ENCODE results near the gene PLCL1. TPM values are rescaled to one million over a fixed set of nuclear protein-coding genes. Genes with fewer than 3 reads are reported as not detected.

Gene PLCL1
- polyA plus RNA-seq, 1 of the 3 experiments (the other 2 are of a cell fraction) = 7.7 TPM

DNA sequence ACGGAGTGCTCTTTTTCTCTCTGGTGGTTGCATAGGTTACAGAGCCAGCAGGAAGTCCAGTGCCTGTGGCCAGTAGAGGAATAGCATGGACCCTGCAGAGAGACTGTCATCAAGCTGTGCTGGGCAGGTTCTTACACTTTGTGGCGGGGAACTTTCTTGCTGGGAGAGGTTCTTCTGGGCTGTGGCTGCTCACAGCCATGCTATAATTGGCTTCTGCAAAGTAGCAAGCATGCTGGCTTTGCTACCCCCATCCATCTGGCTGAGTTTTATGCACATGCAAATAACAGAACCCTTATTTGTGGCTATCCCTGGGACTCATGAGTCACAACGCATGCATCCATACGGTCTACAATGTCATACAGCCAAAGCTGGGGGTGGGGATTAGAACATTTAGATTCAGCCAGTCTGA is 68.9 kb downstream of the PLCL1 start:
- peaks cover 22 to 34% of the 10 kb centered on the region in 2 experiments for H3K4me1 ChIP-seq (ENCODE audit: control insufficient read depth in 1 of 2, insufficient read depth in 2 of 2, low read depth in 1 of 2, low read length in 1 of 2)
- H3K27me3 ChIP-seq (ENCODE audit: insufficient read depth) = no peaks in the 10 kb centered on the region
- ChIA-PET CTCF (interaction anchor here (0.7 to 1.2 kb wide), 3 partner anchors 16 to 423 kb away, joined by 3 to 5 read pairs (median 3); no protein-coding TSS in a partner anchor), POLR2A (no interaction called here)
- no peak for DNase-seq
- H3F3A ChIP-seq (replicated peaks; ENCODE audit: insufficient read depth) = peaks cover 54% of the 10 kb centered on the region
- H3K9me2 ChIP-seq = no peaks in the 10 kb centered on the region
- no peaks in the 10 kb centered on the region for H4K20me1 ChIP-seq (ENCODE audit: insufficient read depth)
- H3K9ac ChIP-seq = no peak overlapping the region
- H3K36me3 ChIP-seq (replicated peaks in 1 of 2; ENCODE audit: control insufficient read depth in 1 of 2, insufficient read depth in 2 of 2, low read length in 1 of 2) = no peaks in the 10 kb centered on the region
- peak overlapping the region in 1 of 2 experiments; percentile 24; a peak in 1 of 4 replicates for H3K4me3 ChIP-seq (ENCODE audit: low read depth in 2 of 2, low read length in 1 of 2)
- peaks cover 40% of the 10 kb centered on the region for H3K79me2 ChIP-seq (ENCODE audit: insufficient read depth)
- H3K4me2 ChIP-seq = peak overlapping the region; percentile 60
- no peak overlapping the region for H2AFZ ChIP-seq (ENCODE audit: low read depth)
- no peaks in the 10 kb centered on the region for H3K9me3 ChIP-seq
- peak overlapping the region in 1 of 2 experiments; percentile 57; a peak in 2 of 4 replicates for H3K27ac ChIP-seq (ENCODE audit: low read depth in 2 of 2, low read length in 1 of 2)
- WGBS (ENCODE audit: low lambda C conversion rate) = 24% methylated on average over 4 of the region's 4 CpGs
- TF ChIP-seq RXRA (IDR thresholded peaks at IDR 0.05; ENCODE audit: borderline replicate concordance, low read depth) (no peak), EZH2phosphoT487 (IDR thresholded peaks at IDR 0.05; ENCODE audit: borderline replicate concordance, low read depth) (no peak), USF1 (IDR thresholded peaks at IDR 0.05; ENCODE audit: borderline replicate concordance, low read depth) (no peak), EP300 (IDR thresholded peaks at IDR 0.05; ENCODE audit: borderline replicate concordance in 1 of 2, low read depth in 1 of 2, low read length in 1 of 2) (peak in 1 of 2 experiments; percentile 83; a peak in 1 of 4 replicates), GABPA (IDR thresholded peaks at IDR 0.05; ENCODE audit: low read depth) (no peak), FOXM1 (IDR thresholded peaks at IDR 0.05; ENCODE audit: low read depth) (no peak), GATA2 (CRISPR knock-in tag; IDR thresholded peaks at IDR 0.05) (no peak), NRF1 (IDR thresholded peaks at IDR 0.05; ENCODE audit: low read depth, low read length) (no peak), JUND (IDR thresholded peaks at IDR 0.05) (peak; percentile 80), IRF3 (IDR thresholded peaks at IDR 0.05; ENCODE audit: low read depth, low read length) (no peak), SIN3A (IDR thresholded peaks at IDR 0.05; ENCODE audit: borderline replicate concordance, low read depth, low read length) (peak; percentile 26; the same call in 1 of the 2 replicates), POLR2AphosphoS5 (IDR thresholded peaks at IDR 0.05; ENCODE audit: low read depth, low read length) (peak; percentile 59; the same call in 1 of the 2 replicates), TEAD4 (IDR thresholded peaks at IDR 0.05; ENCODE audit: borderline replicate concordance, insufficient read depth) (peak; percentile 84), TCF12 (IDR thresholded peaks at IDR 0.05) (peak; percentile 92), FOSL2 (IDR thresholded peaks at IDR 0.05; ENCODE audit: borderline replicate concordance, low read depth) (peak; percentile 89), YY1 (IDR thresholded peaks at IDR 0.05; ENCODE audit: low read depth) (peak; percentile 25; the same call in 1 of the 2 replicates), MXI1 (IDR thresholded peaks at IDR 0.05; ENCODE audit: low read depth, low read length) (no peak), MEF2A (IDR thresholded peaks at IDR 0.05; ENCODE audit: borderline replicate concordance, low read depth) (no peak), NFIC (IDR thresholded peaks at IDR 0.05; ENCODE audit: borderline replicate concordance) (peak; percentile 78), ELF1 (IDR thresholded peaks at IDR 0.05) (no peak), TAF1 (IDR thresholded peaks at IDR 0.05; ENCODE audit: borderline replicate concordance, low read depth, low read length) (0 out of 2 replicates have a peak, but pooled peaks have one; percentile 18), USF2 (IDR thresholded peaks at IDR 0.05; ENCODE audit: borderline replicate concordance, low read depth, low read length) (no peak), RFX5 (IDR thresholded peaks at IDR 0.05; ENCODE audit: low read length) (no peak)
- TF ChIP-seq, protein P1, sequence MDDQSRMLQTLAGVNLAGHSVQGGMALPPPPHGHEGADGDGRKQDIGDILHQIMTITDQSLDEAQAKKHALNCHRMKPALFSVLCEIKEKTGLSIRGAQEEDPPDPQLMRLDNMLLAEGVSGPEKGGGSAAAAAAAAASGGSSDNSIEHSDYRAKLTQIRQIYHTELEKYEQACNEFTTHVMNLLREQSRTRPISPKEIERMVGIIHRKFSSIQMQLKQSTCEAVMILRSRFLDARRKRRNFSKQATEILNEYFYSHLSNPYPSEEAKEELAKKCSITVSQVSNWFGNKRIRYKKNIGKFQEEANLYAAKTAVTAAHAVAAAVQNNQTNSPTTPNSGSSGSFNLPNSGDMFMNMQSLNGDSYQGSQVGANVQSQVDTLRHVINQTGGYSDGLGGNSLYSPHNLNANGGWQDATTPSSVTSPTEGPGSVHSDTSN (IDR thresholded peaks at IDR 0.05) = peak; percentile 67; the same call in 1 of the 2 replicates
- TF ChIP-seq, protein P2, sequence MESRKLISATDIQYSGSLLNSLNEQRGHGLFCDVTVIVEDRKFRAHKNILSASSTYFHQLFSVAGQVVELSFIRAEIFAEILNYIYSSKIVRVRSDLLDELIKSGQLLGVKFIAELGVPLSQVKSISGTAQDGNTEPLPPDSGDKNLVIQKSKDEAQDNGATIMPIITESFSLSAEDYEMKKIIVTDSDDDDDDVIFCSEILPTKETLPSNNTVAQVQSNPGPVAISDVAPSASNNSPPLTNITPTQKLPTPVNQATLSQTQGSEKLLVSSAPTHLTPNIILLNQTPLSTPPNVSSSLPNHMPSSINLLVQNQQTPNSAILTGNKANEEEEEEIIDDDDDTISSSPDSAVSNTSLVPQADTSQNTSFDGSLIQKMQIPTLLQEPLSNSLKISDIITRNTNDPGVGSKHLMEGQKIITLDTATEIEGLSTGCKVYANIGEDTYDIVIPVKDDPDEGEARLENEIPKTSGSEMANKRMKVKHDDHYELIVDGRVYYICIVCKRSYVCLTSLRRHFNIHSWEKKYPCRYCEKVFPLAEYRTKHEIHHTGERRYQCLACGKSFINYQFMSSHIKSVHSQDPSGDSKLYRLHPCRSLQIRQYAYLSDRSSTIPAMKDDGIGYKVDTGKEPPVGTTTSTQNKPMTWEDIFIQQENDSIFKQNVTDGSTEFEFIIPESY (IDR thresholded peaks at IDR 0.05; ENCODE audit: borderline replicate concordance, low read depth) = no peak
- TF ChIP-seq, protein P3, sequence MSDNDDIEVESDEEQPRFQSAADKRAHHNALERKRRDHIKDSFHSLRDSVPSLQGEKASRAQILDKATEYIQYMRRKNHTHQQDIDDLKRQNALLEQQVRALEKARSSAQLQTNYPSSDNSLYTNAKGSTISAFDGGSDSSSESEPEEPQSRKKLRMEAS (IDR thresholded peaks at IDR 0.05; ENCODE audit: low read depth) = peak; percentile 70; the same call in 1 of the 2 replicates
- TF ChIP-seq, protein P4, sequence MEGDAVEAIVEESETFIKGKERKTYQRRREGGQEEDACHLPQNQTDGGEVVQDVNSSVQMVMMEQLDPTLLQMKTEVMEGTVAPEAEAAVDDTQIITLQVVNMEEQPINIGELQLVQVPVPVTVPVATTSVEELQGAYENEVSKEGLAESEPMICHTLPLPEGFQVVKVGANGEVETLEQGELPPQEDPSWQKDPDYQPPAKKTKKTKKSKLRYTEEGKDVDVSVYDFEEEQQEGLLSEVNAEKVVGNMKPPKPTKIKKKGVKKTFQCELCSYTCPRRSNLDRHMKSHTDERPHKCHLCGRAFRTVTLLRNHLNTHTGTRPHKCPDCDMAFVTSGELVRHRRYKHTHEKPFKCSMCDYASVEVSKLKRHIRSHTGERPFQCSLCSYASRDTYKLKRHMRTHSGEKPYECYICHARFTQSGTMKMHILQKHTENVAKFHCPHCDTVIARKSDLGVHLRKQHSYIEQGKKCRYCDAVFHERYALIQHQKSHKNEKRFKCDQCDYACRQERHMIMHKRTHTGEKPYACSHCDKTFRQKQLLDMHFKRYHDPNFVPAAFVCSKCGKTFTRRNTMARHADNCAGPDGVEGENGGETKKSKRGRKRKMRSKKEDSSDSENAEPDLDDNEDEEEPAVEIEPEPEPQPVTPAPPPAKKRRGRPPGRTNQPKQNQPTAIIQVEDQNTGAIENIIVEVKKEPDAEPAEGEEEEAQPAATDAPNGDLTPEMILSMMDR (IDR thresholded peaks at IDR 0.05) = peak; percentile 26

Measured in SK-N-SH (cell line).